Amygdala (tissue), 56 donors: ENCODE results near the gene AGBL4.

Experiments
- DNase-seq, 56 donors: peaks; one replicate each; lab custom pipeline; 2025; lab: John Stamatoyannopoulos, UW

AGBL4 gene

DNA sequence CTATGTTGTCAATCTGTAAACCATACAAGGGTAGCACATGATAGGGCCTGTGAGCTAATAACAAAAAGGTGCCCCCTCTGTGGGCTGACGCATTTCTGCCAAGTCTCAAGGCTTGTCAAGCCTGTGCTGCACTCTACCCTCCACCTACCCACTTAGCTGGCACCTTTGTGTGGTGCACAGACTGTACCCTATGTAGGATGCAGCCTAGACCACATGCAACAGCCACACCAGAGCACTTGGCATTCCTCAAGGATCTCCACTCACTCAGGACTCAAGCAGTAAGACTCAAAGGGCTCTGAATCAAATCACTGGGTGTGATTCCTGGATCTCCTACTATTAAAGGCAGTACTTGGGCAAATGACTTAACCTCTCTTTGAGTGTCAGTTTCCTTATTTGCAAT lies 1380.6 kb downstream of the AGBL4 start:
- DNase-seq = no peak

DNA sequence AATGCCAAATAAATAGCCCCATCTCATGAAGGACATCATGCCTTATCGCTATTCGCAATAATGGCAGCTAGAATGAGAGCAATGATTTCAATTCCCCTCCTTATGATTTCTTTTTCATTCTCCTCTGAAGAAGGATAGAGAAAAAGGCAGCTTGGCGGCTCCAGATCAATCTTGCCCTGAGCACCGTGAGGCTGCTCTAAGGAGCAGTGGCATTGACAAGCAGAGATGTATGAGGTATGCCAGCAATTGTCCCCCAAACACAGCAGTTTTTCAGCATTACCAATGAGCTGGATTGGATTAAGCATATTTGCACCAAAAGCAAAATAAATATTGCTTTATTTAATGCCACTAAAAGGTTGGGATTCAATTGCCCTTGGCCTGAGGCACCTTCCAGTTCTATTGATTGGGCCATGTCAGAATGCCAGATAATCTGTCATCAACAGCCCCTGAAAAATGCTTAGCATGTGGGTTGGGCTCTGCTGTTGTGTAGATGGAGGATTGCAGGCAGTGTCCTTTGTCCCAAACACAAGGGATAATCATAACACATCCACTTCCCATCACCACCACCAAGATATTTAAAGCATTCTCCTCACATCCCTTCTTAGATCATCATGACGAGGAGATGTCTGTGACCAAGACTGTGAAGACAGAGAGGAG lies 1382.8 kb downstream of the AGBL4 start:
- no peak for DNase-seq

DNA sequence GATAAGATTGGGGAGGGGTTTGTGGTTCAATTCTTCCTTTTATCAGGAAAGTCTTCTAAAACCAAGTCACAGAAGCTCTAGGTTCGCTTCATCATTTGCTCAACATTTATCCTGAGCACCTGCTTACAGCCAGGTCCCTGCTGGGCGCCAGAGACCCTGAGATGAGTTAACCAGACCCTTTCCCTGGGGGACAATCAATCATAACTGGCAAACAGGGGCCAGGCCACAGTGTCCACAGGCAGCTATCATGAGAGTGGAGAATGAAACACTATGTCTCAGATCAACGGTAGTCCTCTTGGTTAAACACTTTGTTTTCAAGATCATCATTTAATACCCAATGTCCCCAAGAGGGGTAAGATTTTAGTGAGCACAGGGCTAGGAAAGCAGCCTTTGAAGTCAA lies 1393.9 kb downstream of the AGBL4 start:
- DNase-seq = no peak

DNA sequence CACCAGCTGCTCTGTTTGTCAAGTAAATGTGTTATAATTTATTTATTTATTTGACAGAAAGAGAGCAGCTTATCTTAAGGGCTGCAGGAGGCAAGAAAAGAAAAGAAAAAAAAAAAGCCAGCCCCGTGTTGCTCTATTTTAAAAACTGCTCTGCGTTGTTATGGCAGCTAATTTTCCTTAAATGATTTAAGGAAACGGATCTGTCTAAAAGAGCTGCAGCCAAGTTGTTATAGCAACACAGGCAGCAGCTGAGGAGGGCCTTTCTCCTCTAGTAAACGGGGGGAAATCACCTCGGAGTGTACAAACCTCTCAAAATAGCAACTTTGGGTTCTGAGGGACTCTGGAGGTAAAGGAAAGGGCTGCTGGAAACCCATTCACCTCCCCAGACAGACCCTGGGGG lies 1396.3 kb downstream of the AGBL4 start:
- DNase-seq = peak in 4 of 56 donors; percentile 3 to 37 (median 11)

DNA sequence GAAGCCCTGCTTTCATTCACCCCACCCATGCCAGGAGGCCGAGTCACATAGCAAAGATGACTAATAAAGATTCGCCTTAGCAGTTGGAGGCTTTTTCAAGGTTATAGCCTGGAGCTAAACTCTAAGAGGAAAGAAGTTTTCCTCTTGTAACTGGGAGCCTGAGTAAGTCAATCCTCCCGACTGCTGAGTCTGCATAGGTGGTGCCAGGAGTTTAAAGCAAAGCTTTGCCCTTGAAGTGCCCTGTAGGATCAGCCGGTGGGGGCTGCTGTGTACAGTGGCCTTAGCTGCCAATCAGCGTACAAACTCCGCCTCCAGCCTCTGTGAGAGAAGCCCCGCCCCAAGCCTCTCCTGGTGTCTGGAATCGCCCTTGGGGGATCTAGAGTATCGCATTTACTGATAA lies 1404.2 kb downstream of the AGBL4 start:
- DNase-seq = peak in 5 of 56 donors; percentile 2 to 25 (median 11)

DNA sequence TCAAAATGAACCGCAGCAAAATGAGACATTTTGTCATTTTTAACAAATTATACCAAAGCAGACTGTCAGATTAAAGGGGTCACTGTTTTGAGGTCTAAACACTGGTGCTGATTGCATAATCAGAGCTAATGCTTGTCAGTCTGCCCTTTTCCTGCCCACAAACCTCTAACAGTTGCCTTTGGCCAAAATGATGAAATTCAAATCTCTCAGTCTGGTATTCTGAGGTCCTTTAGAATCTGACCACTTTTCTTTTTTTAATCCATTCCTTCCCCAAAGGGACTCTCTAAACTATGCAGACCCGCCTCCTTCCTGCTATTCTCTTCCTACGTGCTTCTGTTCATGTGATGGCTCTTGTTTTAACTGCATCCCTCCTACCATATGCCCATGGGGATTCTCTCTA lies 1406.5 kb downstream of the AGBL4 start:
- DNase-seq = no peak

DNA sequence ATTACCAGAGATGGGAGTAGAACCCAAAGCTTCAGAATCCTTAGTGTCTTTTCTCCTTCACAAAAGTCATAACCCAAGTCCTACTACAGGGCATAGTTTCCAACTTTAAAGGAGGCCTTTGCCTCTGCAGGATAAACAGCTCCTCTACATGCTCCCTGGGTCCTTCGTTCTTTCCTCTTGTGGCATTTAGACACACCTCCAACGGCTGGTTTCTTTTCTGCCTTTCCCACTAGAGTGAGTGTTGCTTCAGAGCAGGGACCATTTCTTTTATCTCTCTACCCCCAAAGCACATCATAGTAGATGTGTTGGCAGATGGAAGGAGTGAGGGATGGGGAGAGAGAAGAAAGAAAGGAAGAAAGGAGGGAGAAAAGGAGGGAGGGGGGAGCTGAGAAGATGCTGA lies 1407.0 kb downstream of the AGBL4 start:
- DNase-seq = no peak

DNA sequence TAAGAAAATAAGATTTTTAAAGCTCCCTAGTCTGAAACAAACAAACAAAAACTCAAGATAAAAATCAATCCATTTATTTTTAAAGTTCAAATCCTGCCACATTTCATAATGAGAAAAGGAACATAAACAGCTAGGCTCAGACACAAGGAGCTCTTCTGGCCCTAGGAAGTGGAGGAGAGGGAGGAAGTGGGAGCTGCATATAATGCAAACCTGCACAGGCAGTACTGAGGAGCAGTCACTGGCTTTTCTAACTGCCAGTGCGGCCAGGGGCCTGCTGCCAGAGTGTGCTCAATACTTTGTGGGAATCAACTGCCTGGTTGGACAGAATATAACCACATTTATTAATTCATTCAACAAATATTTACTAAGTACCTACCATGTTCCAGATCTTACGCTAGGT lies 1411.9 kb downstream of the AGBL4 start:
- DNase-seq = peak in 1 of 56 donors; percentile 9

DNA sequence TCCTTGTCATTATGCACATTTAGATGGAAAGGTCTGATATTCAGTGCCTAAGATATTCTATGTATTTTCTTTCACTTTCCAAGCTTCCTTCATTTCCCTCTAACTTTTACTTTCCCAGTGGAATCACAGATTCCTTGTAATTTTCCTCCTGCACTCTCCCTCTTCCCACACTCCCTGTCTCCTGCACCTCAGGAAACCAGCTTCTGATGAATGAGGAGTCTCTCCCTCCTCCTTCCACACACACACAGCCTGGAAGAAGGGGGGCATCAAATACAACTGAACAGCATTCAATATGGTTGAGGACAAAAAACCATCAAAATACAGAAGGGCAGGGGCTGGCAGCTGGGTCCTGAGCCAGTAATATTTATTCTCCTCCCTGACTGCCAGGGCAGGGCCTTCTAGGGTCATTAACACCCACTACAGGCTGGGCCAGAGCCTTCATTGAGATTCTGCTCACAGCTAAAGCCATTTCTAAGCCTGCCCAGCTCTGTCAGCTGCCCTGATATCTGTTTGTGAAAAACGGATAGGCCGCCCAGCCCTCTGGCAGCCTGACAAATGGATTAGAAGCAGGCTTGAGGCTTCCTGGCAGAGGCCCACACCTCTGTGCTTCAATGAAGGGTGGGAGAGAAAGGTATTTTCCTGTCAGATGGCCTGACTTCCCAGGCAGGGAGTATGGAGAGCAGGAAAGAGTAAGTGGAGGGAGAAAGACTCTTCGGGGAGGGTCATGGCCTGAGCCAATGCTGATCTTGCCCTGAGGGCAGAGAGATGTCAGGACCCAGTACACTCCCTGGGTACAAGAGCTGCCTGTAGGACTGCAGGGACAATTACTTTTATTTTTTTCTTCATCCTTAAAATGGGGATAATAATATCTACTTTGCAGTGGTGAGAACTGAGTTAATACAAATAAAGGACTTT lies 1412.9 kb downstream of the AGBL4 start:
- DNase-seq = peak in 51 of 56 donors; percentile 6 to 81 (median 37)

DNA sequence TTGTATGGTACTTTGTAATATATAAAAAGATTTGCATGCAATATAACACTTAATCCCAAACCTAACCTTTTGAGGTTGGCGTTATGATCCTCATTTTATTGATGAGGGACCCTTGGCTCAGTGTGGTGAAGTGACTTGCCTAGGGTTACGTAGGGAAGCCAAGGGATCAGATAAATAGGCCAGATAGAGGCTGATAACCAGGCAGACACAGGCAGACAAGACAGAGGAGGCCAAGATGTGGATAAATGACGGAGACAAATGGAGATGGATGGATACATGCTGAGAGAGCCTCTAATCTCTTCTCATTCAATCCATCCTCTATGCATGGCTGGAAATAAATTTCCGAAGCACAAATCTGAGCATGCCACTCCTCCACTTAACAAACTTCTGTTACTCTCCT lies 1414.9 kb downstream of the AGBL4 start:
- no peak for DNase-seq

DNA sequence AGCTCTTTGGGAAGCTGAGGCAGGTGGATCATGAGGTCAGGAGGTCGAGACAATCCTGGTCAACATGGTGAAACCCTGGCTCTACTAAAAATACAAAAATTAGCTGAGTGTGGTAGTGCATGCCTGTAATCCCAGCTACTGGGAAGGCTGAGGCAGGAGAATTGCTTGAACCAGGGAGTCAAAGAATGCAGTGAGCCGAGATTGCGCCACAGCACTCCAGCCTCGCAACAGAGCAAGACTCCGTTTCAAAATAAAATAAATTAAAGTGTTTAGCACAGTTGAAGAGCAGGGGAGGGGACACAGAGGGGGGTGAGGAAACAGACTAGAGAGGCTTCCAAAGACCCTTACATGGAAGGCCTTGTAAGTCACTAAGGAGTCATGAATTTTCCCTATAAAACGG lies 1420.5 kb downstream of the AGBL4 start:
- no peak for DNase-seq

DNA sequence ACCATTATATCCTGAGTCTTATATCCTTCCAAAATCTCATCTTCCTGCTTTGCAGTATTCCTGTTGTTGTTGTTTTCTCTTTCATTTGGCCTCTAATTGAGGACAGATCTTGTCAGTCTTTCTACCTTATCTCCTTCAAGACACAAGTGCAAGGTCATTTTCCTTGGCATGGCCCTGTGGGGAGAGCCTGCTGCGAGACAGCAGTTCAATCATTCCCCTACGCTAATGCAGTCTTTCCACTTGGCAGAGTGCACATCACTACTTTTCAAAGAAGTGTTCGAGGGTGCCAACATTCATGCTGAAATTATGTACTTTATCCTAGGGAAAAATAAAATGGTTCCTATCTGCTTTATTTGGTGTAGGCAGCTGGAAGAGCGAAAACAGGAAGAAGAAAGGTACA lies 1421.4 kb downstream of the AGBL4 start:
- DNase-seq = no peak

DNA sequence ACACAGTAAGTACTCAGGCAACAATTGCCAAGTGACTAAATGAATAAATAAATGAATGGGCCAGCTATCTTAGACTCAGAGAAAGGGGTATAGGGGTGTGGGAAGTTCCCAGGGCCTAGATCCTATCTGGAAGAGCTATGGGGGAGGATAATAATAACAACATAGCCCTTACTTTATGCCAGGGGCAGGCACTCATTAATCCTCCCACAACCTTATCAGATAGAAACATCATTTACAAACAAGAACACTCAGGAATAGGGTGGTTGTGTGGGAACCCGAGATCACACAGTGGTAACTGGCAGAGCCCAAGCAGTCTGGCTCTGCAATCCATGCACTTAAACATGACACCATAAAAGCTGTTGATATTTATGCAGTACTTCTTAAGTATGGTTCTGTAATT lies 1423.6 kb downstream of the AGBL4 start:
- DNase-seq = no peak

DNA sequence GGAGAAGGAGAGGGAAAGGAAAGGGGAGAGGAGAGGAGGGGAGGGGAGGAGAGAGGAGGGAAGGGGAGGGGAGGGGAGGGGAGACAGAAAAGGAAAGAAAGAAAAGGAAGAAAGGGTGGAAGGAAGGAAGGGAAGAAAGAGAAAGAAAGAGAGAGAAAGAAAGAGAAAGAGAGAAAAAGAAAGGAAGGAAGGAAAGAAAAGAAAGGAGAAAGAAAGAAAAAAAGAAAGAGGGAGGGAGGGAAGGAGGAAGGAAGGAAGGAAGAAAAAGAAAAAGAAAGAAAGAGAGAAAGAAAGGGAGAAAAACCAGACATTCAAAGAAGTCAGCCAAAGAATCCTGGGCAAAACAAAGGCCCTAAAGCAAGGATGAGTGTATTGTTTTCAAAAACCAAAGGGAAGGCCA lies 1426.1 kb downstream of the AGBL4 start:
- DNase-seq = no peak

DNA sequence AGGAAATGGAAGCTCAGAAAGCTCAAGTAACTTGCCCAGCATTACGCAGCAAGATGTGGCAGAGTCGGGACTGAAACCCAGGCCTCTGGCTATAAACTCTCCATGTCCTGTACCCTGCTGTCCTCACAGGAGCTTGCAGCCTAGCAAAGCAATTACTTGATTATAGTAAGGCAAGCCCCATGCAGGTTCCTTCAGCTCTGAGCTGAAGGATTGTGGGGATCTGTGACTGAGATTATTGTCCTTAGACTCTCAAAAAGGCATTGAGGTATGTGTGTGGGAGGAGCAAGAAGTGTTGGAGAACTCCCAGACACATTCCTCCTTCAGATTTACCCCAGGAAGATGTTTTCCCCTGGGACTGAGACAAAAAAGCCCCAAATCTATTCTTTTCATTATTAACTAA lies 1427.7 kb downstream of the AGBL4 start:
- DNase-seq = no peak

DNA sequence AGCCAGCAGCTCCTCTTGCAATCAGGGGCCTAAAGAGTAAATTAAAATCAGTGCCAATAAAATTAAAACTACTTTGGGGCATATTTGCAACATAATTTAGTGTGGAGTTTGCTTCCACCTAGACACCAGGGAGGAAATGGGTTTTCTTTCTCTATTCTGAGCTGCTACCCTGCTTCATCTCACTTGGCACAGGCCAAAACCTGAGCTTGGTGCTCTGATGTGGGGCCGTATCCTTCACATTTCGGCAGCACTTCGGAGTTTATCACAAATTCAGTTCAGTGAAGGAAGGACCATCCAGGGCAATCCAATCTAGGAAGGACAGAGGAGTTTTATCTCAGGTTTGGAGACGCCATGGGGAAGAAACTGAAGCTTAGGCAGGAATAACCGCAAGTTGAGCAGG lies 1428.1 kb downstream of the AGBL4 start:
- DNase-seq = no peak

DNA sequence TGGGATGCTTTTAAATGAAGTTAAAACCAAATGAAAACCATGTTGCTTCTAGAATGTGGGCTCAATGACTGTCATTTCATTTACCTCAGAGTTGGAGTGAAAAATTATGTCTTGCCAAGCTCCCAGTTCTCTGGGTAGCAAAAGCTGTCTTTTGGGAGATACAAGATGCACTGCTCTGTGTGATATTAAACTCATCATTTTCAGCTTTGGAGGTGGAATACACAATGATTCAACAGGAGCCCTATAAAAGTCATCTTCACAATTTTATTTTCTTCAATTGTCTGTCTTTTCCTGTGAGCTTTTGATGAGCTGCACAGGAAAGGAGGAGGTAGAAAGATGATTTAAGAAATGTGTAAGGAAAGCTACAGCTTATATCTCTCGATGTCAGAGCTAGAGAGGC lies 1431.4 kb downstream of the AGBL4 start:
- no peak for DNase-seq

DNA sequence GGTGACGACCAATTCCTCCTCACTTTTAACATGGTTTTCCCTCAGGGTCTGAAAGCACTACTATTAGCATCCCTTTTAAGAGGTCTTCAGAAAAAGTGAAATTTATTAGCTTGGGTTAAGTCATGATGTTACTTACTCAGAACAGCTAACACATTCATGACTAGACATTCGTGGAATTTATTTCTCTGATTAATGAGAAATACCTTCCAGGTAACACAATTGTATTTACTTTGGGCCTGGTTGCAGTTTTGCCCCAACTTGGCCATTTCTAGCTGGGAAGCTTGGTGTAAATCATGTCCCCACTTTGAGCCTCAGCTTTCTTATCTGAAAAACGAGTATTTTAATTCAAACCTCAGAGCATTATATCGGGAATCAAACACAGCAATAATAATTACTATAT lies 1432.6 kb downstream of the AGBL4 start:
- DNase-seq = no peak

DNA sequence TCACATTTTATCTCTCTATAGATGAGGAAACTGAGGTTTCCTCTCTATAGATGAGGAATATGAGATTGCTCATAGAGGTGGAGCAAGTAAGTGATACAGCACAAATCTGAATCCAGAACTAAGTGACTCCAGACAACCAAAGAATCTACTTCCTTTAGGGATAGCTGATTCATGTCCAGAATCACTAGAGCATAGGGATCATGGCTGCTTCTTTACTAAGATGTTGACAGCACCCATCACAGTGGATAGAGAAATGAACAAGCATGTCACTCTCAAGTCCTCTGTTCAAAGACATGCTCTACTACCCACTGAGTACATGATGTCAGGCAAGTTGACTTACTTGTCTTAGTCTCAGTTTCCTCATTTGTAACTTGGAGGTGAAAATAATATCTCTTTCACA lies 1435.7 kb downstream of the AGBL4 start:
- DNase-seq = no peak

DNA sequence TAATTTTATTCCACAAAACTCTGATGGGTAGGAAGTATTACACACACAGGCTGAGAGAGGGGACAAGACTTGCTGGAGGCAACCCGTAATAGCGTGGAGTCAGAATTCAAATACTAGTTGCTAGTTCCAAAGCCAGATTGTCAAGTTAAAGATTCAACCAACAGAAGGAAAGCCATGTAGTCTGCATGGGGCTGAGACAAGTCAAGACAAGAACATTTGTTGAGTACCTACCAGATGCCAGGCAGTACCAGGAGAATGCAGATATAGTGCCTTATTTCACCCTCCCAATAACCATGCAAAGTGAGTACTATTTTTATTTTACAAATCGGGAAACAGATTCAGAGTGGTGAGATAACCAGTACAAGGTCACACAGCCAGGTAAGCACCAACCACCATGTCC lies 1441.3 kb downstream of the AGBL4 start:
- DNase-seq = no peak

DNA sequence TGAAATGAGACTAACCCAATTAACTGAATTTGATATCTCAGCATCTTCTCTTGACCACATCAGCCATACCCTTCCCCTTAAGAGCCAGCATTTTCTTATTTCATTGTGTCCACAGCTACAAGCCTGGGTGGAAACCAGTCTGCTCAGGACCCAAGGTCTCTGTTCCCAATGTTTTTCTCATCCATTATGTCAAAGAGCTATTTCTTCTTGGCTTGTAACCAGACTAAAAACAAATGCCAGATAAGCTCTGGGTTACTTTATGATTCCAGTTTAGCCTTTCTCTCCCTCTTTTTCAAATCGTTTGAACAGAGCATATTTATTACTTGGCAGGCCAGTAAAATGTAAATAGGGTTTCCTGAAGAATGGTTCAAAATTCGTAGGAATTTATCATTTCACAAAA lies 1442.5 kb downstream of the AGBL4 start:
- no peak for DNase-seq

DNA sequence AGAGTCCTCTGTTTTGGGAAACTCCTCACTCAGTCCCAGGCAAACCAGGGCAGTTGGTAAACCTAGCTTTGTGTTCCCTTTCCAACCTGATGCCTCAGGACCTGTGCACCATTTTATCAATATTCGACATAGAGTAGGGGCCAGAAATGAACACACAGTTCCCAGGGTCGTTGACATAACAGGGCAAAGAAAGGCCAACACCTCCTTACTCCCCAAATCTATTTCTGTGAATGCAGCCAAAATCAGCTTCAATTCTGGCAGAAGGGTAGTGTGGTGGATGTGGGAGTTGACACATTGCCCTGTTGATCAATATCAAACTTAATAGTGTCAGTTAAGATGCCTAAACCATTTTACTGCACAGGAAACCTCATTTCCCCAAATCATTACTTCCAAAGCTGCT lies 1447.2 kb downstream of the AGBL4 start:
- no peak for DNase-seq
